GM18868 (cell line): ENCODE data around the gene AQP6.
"Not testable (repeated sequence)": the region's sequence is repeated elsewhere in the genome, so short reads cannot be mapped to it uniquely, and the experiment has no call there.

ENCODE experiments used
- ATAC-seq: cut with Tn5 transposase; IDR thresholded peaks from one replicate; pipeline ENCODE4 v1.9.1; 2021; ENCODE audit warnings: mild to moderate bottlenecking, moderate library complexity; ENCODE audit not compliant: unreplicated experiment

Gene AQP6

GRCh38 chr12:49987625-49988303 lies 15.0 kb downstream of the AQP6 start:
- ATAC-seq: no peak

GRCh38 chr12:49989400-49989799 lies 16.7 kb downstream of the AQP6 start:
- ATAC-seq: not testable (repeated sequence)

- ATAC-seq: no peak
These were observed 17.5 kb downstream of the AQP6 start for GRCh38 chr12:49990273-49990672.

- ATAC-seq: no peak
These were observed 25.7 kb downstream of the AQP6 start for GRCh38 chr12:49998453-49998852.

GRCh38 chr12:50003595-50003994 lies 30.8 kb downstream of the AQP6 start:
- ATAC-seq: no peak

GRCh38 chr12:50004696-50005095 lies 31.9 kb downstream of the AQP6 start:
- no peak for ATAC-seq

GRCh38 chr12:50005175-50005574 lies 32.4 kb downstream of the AQP6 start:
- no peak for ATAC-seq

GRCh38 chr12:50006280-50006679 lies 33.5 kb downstream of the AQP6 start:
- ATAC-seq: no peak

GRCh38 chr12:50006754-50007442 lies 34.2 kb downstream of the AQP6 start:
- ATAC-seq: no peak

GRCh38 chr12:50013361-50014147 lies 40.8 kb downstream of the AQP6 start:
- no peak for ATAC-seq

GRCh38 chr12:50014342-50014741 lies 41.6 kb downstream of the AQP6 start:
- ATAC-seq: no peak

- ATAC-seq: no peak
These were observed 44.0 kb downstream of the AQP6 start for GRCh38 chr12:50016501-50017475.

- ATAC-seq: no peak
These were observed 44.9 kb downstream of the AQP6 start for GRCh38 chr12:50017641-50018040.

GRCh38 chr12:50018154-50018553 lies 45.4 kb downstream of the AQP6 start:
- ATAC-seq: no peak

GRCh38 chr12:50018968-50019367 lies 46.2 kb downstream of the AQP6 start:
- no peak for ATAC-seq

- ATAC-seq: no peak
These were observed 46.8 kb downstream of the AQP6 start for GRCh38 chr12:50019524-50019923.

- no peak for ATAC-seq
These were observed 48.3 kb downstream of the AQP6 start for GRCh38 chr12:50021031-50021430.

GRCh38 chr12:50022903-50023302 lies 50.2 kb downstream of the AQP6 start:
- no peak for ATAC-seq

GRCh38 chr12:50024227-50024626 lies 51.5 kb downstream of the AQP6 start:
- ATAC-seq: no peak

GRCh38 chr12:50024805-50025186 lies 52.0 kb downstream of the AQP6 start:
- ATAC-seq: no peak
